GM12891 (cell line): ENCODE results near the gene GABRB1.
"Not testable (repeated sequence)": the region's sequence is repeated elsewhere in the genome, so short reads cannot be mapped to it uniquely, and the experiment has no call there.

Experiments
- DNase-seq: peaks from one replicate; pipeline ENCODE4 v3.0.0; 2011; ENCODE audit warnings: low spot score; ENCODE audit not compliant: insufficient read length
- FAIRE-seq: peaks from 2 replicates; lab custom pipeline; 2011; peaks lifted over from hg19 to GRCh38; lab: Jason Lieb, UNC
- PAX5 ChIP-seq: IDR thresholded peaks from 2 replicates; pipeline ENCODE4 v1.6.1; 2011; ENCODE audit warnings: low read length, moderate library complexity, mild to moderate bottlenecking; ENCODE audit not compliant: insufficient read depth, severe bottlenecking
- POLR2A ChIP-seq: IDR thresholded peaks from 2 replicates; pipeline ENCODE4 v1.6.1; 2011; ENCODE audit warnings: low read depth, low read length, control low read depth
- POLR2AphosphoS5 ChIP-seq: IDR thresholded peaks from 2 replicates; pipeline ENCODE4 v1.6.1; 2011; ENCODE audit warnings: low read depth, low read length, control low read depth
- POU2F2 ChIP-seq: IDR thresholded peaks from 2 replicates; pipeline ENCODE4 v1.6.1; 2011; ENCODE audit warnings: low read depth, mild to moderate bottlenecking, control low read depth, low read length, moderate library complexity
- SPI1 ChIP-seq: IDR thresholded peaks from 2 replicates; pipeline ENCODE4 v1.6.1; 2011; ENCODE audit warnings: low read depth, low read length, control low read depth
- TAF1 ChIP-seq: IDR thresholded peaks from 2 replicates; pipeline ENCODE4 v1.6.1; 2011; ENCODE audit warnings: low read depth, low read length, control low read depth

The GABRB1 gene

GRCh38 chr4:47251348-47252135, 220.2 kb downstream of the GABRB1 start:
- DNase-seq (no peak), FAIRE-seq (no peak)
- TF ChIP-seq TAF1, result no peak
- TF ChIP-seq POU2F2, result no peak

GRCh38 chr4:47263721-47264120, 232.4 kb downstream of the GABRB1 start:
- no peak for TF ChIP-seq SPI1
- TF ChIP-seq POU2F2, result no peak
- no peak for TF ChIP-seq TAF1
- TF ChIP-seq POLR2A, result no peak
- no peak for TF ChIP-seq POLR2AphosphoS5
- no peak for TF ChIP-seq PAX5
- DNase-seq (no peak), FAIRE-seq (no peak)

- FAIRE-seq (no peak), DNase-seq (no peak)
- TF ChIP-seq POLR2A, result no peak
- no peak for TF ChIP-seq SPI1
These were observed 239.0 kb downstream of the GABRB1 start for GRCh38 chr4:47270201-47270888.

- no peak for FAIRE-seq
- TF ChIP-seq POLR2A (no peak), PAX5 (no peak), TAF1 (no peak), SPI1 (no peak), POU2F2 (no peak), POLR2AphosphoS5 (no peak)
- DNase-seq, result no peak
These were observed 239.9 kb downstream of the GABRB1 start for GRCh38 chr4:47271291-47271690.

GRCh38 chr4:47274901-47275300, 243.5 kb downstream of the GABRB1 start:
- no peak for TF ChIP-seq POLR2A
- TF ChIP-seq TAF1, result no peak
- TF ChIP-seq PAX5, result no peak
- TF ChIP-seq SPI1, result no peak
- TF ChIP-seq POU2F2, result no peak
- no peak for TF ChIP-seq POLR2AphosphoS5
- no peak for FAIRE-seq
- no peak for DNase-seq

- FAIRE-seq (no peak), DNase-seq (no peak)
- TF ChIP-seq POU2F2 (no peak), SPI1 (no peak), PAX5 (no peak), POLR2AphosphoS5 (no peak), TAF1 (no peak), POLR2A (no peak)
These were observed 244.2 kb downstream of the GABRB1 start for GRCh38 chr4:47275595-47275994.

- no peak for DNase-seq
- no peak for FAIRE-seq
- TF ChIP-seq POU2F2, result no peak
- no peak for TF ChIP-seq SPI1
These were observed 247.3 kb downstream of the GABRB1 start for GRCh38 chr4:47278631-47279030.

GRCh38 chr4:47287735-47288134, 256.4 kb downstream of the GABRB1 start:
- DNase-seq (no peak), FAIRE-seq (peak; percentile 35)
- TF ChIP-seq POU2F2 (no peak), POLR2AphosphoS5 (no peak), POLR2A (no peak), SPI1 (no peak), TAF1 (no peak), PAX5 (no peak)

- no peak for FAIRE-seq
- no peak for DNase-seq
- TF ChIP-seq POLR2AphosphoS5, result no peak
- TF ChIP-seq POU2F2, result no peak
- no peak for TF ChIP-seq POLR2A
These were observed 258.4 kb downstream of the GABRB1 start for GRCh38 chr4:47289805-47290204.

GRCh38 chr4:47290873-47291272, 259.5 kb downstream of the GABRB1 start:
- DNase-seq, FAIRE-seq: not testable (repeated sequence)

GRCh38 chr4:47309165-47309564, 277.8 kb downstream of the GABRB1 start:
- no peak for DNase-seq
- TF ChIP-seq TAF1, result no peak
- TF ChIP-seq POU2F2, result no peak
- no peak for TF ChIP-seq POLR2A
- no peak for TF ChIP-seq SPI1
- TF ChIP-seq POLR2AphosphoS5, result no peak
- no peak for TF ChIP-seq PAX5
- no peak for FAIRE-seq

- no peak for FAIRE-seq
These were observed 280.8 kb downstream of the GABRB1 start for GRCh38 chr4:47312170-47312569.

More at GRCh38 chr4:47312170-47312569, 280.8 kb downstream of the GABRB1 start:
- TF ChIP-seq PAX5 (no peak), POLR2AphosphoS5 (no peak), TAF1 (no peak), POLR2A (no peak), SPI1 (no peak), POU2F2 (no peak)
- no peak for DNase-seq
